Bronchial epithelial cell (primary cell): ENCODE data around the gene E2F7. TPM values are rescaled to one million over a fixed set of nuclear protein-coding genes. Genes with fewer than 3 reads are reported as not detected.

ENCODE experiments used
- DNase-seq: peaks from one replicate; pipeline ENCODE4 v3.0.0-alpha.2; 2010; ENCODE audit warnings: low read depth
- FAIRE-seq: peaks from 2 replicates; lab custom pipeline; 2011; peaks lifted over from hg19 to GRCh38; lab: Jason Lieb, UNC
- H3K27me3 ChIP-seq: 2 replicates; pipeline ENCODE4 v1.5.1; 2011; ENCODE audit warnings: low read length; ENCODE audit not compliant: control insufficient read depth, insufficient read depth
- H3K36me3 ChIP-seq: 2 replicates; pipeline ENCODE4 v1.5.1; 2011; ENCODE audit warnings: low read length; ENCODE audit not compliant: control insufficient read depth, insufficient read depth
- H3K4me3 ChIP-seq: 2 replicates; pipeline ENCODE4 v1.5.1; 2011; ENCODE audit warnings: mild to moderate bottlenecking, low read depth, low read length, control low read depth
- total RNA-seq: library from RNA; depleted of rRNA; stranded (reverse); fragments of >200 nt; gene quantifications from 2 replicates; pipeline ENCODE4 v1.2.1, GENCODE V29; 2014
- TF ChIP-seq, protein P1 (sequence below): IDR thresholded peaks from 2 replicates; pipeline ENCODE4 v1.5.1; 2011; ENCODE audit warnings: mild to moderate bottlenecking, moderate library complexity, low read length, control low read depth, inconsistent platforms; ENCODE audit not compliant: insufficient read depth, severe bottlenecking

The E2F7 gene
- total RNA-seq, 1 donor from 2014 or later: 3.4 TPM

- H3K36me3 ChIP-seq: peaks cover 5% of the 10 kb centered on the region
- TF ChIP-seq, protein P1, sequence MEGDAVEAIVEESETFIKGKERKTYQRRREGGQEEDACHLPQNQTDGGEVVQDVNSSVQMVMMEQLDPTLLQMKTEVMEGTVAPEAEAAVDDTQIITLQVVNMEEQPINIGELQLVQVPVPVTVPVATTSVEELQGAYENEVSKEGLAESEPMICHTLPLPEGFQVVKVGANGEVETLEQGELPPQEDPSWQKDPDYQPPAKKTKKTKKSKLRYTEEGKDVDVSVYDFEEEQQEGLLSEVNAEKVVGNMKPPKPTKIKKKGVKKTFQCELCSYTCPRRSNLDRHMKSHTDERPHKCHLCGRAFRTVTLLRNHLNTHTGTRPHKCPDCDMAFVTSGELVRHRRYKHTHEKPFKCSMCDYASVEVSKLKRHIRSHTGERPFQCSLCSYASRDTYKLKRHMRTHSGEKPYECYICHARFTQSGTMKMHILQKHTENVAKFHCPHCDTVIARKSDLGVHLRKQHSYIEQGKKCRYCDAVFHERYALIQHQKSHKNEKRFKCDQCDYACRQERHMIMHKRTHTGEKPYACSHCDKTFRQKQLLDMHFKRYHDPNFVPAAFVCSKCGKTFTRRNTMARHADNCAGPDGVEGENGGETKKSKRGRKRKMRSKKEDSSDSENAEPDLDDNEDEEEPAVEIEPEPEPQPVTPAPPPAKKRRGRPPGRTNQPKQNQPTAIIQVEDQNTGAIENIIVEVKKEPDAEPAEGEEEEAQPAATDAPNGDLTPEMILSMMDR: no peak
- no peak overlapping the region for H3K4me3 ChIP-seq
- DNase-seq (no peak), FAIRE-seq (no peak)
- no peaks in the 10 kb centered on the region for H3K27me3 ChIP-seq
Observed at GRCh38 chr12:77040231-77040630, 25.1 kb downstream of the E2F7 start.

- FAIRE-seq (no peak), DNase-seq (no peak)
- TF ChIP-seq, protein P1: no peak
- Histone ChIP-seq H3K36me3 (peaks cover 1% of the 10 kb centered on the region), H3K27me3 (no peaks in the 10 kb centered on the region), H3K4me3 (no peak overlapping the region)
Observed at GRCh38 chr12:77035226-77035625, 30.1 kb downstream of the E2F7 start.

DNA sequence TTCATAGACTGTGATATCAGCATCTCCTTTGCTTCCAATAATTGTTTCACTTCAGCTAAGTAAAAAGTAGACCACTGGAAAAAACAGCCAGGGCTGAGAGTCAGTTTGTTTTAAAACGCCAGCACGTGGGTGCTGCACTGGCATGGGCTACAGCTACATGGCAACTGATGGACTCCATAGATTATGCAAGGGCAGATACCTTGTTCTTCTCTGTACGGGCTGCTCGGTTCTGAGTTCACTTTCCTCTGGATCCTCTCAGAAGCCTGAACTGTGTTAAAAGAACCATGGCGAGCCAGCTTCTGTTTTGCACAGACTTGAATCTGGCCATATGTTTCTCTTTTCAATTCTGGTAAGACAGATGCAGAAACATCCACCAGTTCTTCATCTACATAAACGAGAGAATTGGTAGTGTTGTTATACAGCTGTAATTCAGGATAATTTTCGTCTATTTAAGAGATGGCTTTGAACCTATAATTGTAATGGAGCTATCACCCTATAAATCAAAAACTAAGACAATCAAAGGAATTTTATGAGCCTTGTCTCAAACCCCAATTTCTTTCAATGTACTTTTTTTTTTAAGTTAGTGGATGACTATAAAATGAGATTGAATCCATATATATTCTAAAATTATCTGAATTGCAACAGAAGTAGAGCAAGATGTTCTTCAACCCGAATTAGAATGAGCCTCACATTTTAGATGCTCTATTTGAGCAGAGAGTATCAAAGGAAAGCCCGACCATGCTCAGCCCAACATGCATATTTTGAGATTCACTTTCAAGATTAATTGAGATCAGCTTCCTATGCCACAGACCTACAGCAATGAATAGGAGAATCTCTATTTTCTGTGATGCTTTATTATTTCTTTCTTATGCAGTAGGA, 31.5 kb downstream of the E2F7 start:
- TF ChIP-seq, protein P1: no peak
- FAIRE-seq (no peak), DNase-seq (no peak)
- no peaks in the 10 kb centered on the region for H3K27me3 ChIP-seq
- H3K36me3 ChIP-seq: peaks cover 5% of the 10 kb centered on the region
- H3K4me3 ChIP-seq: no peak overlapping the region

DNA sequence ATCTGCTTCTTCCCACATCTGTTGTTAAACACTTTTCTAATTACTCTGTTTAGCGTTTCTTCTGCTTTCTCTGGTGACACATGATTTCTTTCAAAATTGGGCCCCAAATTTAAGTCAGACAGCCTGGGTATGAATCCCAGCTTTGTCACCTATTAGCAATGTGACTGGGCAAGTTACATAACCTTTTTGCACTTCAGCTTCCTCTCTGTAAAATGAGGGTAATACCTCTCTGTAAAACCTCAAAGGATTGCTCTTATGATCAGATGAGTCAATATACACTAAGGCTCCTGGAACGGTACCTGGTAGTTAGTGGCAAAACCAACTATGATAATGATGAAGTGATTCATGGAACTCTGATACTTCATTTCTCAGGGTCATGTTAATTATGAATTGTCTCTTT, 33.0 kb downstream of the E2F7 start:
- no peak overlapping the region for H3K4me3 ChIP-seq
- peak; percentile 95 for DNase-seq
- peaks cover 5% of the 10 kb centered on the region for H3K36me3 ChIP-seq
- FAIRE-seq: no peak
- no peaks in the 10 kb centered on the region for H3K27me3 ChIP-seq
- TF ChIP-seq, protein P1: no peak

- TF ChIP-seq, protein P1: no peak
- no peak for FAIRE-seq
- H3K36me3 ChIP-seq: peaks cover 5% of the 10 kb centered on the region
- H3K27me3 ChIP-seq: no peaks in the 10 kb centered on the region
- H3K4me3 ChIP-seq: no peak overlapping the region
- peak; percentile 67 for DNase-seq
Observed at GRCh38 chr12:77031745-77032144, 33.6 kb downstream of the E2F7 start.
